NCI-H526 (cell line): ENCODE results near the gene LSM4.

ENCODE experiments used
- DNase-seq, 2 experiments: peaks; one replicate each; lab custom pipeline; 2025; lab: John Stamatoyannopoulos, UW

Gene LSM4

DNA sequence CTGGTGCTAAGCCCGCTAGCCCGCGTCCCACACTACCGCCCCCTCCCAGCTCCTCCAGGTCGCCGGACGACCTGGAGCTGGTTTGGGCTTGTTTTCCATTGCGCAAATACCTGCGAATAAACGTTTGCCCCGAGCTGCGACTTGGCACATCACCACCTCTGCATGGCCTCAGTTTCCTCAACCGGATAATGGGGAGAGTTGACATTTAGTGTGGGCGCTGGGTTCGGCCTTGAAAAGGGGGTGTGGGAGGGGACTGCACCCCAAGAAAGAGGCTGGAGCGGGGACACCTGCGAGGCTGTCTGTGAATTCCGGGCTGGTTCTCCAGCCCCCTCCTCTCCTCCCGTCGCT is 30.4 kb downstream of the LSM4 start:
- peak in 1 of 2 experiments; percentile 50 for DNase-seq

- DNase-seq, result peak; percentile 18 to 57
Observed at GRCh38 chr19:18291590-18292461, 31.1 kb downstream of the LSM4 start.

DNA sequence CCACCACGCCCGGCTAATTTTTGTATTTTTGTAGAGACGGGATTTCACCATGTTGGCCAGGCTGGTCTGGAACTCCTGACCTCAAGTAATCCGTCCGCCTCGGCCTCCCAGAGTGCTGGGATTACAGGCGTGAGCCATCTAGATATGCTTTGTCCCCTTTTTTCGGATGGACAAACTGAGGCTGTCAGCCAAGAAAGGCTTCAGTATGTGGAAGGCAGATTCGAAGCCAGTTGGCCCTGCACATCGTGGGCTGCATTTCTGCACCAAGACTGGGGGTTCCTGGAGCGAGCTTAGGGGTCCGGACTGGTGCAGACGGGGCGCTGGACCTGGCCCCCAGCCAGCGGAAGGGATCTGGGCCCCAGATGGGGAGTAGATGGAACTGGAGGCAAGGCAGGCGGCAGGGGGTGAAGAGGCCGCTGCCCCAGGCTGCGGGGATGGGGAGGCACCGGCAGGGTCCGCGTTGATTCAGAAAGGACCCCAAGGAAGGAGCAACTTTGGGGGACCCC is 31.8 kb downstream of the LSM4 start:
- no peak for DNase-seq

DNA sequence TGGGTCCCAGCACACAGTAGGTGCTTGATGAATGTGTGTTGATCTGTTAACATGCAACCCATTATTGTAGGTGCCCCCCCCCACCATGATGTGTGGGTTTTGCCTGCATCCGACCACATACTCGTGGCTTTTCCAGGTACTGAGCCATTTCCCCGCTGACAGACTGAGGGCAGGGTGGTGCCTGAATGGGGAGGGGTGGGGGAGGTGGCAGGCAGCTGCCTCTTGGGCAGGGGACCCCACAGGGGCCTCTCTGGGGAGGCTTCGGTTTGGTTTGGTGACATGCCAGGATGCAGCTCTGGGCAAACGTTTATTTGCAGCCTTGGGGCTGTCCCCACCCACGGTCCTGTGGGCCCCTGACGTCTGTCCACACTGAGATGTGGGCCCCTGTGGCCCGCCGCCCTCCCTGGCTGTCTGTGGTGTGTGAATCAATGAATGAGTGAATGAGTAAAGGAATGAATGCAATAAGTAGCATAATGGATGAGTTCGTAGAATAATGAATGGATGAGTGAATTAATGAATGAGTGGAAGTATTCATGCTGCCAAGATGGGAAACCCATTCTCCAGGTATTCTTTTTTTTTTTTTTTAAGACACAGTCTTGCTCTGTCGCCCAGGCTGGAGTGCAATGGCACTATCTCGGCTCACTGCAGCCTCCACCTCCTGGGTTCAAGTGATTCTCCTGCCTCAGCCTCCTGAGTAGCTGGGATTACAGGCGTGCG is 32.4 kb downstream of the LSM4 start:
- no peak for DNase-seq

DNA sequence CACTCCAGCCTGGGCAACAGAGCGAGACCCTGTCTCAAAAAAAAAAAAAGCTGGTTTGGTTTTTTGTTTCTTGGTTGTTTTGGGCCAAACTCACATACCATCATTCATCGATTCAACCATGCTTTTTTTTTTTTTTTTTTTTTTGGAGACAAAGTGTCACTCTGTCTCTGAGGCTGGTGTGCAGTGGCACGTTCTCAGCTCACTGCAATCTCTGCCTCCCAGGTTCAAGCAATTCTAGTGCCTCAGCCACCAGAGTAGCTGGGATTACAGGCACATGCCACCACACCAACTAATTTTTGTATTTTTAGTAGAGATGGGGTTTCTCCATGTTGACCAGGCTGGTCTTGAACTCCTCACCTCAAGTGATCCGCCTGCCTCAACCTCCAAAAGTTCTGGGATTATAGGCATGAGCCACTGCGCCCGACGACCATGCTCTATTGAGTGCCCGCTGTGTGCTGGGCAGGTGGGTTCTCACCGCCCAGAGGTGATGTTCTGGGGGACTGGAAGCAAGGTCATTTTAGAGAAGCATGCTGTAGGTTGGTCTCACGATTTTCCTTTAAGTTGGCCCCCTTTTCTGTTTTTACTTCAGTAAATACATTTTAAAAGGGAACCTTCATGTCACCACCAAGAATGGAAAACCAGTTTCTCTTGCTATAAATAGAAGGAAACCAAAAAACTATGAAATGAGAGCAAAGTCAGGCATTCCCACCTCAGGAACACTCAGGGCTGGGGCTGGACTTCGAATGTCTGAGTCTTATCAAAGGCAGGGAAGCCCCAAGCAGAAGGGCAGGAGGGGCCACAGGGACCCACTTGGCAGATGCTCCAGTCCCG is 33.2 kb downstream of the LSM4 start:
- DNase-seq, result no peak

DNA sequence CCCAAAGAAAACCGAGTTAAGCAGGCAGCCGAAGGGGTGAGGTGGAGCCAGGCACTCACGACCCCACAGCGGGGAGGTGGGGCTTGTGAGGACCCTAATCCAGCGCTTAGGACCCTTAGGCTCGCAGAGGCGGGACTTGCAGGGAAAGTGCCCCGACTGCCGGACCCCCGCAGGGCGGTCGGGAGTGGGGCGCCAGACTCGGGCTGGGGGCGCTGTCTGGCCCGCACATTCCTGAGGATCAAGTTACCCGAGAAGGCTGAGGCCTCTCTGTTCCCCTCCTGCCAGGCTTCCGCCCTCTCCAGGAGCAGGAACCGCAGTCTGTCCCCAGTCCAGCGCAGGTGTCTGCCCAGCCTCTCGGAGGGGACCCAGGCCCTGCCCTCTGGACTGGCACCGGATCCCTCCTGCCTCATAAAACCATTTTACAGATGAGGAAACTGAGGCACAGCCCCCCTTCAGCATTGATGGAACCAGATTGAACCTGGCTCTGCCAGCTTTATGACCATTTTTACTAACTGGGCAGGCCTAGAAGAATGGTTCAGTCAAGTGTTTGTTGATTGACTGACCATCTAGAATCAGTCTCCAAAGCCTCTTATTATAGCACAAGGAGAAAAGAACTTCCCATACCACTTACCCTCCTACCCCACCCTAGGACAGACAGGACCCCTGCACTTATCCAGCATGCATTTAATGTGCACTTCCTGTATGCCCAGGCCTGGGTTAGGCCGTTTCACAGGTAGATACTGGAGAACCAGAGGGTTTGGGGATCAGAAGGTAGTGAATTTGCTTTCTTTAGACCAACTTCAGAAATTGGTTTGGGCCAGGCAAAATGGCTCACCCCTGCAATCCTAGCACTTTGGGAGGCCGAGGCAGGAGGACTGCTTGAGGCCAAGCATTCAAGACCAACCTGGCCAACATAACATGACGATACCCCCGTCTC is 34.8 kb downstream of the LSM4 start:
- DNase-seq, result no peak

DNA sequence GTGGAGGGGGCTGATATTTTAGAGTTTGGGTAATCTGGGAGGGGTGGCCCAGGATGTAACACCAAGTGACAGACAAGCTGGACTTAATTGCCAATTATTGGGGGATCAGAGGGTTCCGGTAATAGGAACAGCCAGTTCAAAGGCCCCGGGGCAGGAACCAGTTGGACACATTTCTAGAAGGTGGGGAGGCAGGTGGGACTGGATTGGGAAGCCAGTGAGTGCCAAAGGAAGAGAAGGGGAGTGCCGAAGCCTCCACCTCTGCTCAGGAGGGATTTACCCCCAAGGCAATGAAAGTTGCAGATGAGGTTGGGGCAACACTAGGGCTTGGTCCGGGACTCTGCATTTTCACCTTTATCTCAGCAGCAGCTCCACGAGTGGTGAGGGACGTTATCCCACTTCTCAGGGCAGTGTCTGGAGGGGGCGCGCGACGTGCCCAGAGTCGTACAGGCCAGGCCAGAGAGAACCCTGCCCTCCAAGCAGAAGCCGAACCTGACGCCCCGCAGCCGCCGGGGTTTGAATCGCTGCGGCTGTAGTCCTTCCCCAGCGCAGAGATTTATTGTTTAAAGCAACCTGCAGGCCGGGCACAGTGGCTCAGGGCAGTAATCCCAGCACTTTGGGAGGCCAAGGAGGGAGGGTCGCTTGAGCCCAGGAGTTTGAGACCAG is 35.8 kb downstream of the LSM4 start:
- no peak for DNase-seq

- no peak for DNase-seq
Observed at GRCh38 chr19:18284712-18285360, 38.0 kb downstream of the LSM4 start.

- no peak for DNase-seq
Observed at GRCh38 chr19:18283338-18283737, 39.5 kb downstream of the LSM4 start.

DNA sequence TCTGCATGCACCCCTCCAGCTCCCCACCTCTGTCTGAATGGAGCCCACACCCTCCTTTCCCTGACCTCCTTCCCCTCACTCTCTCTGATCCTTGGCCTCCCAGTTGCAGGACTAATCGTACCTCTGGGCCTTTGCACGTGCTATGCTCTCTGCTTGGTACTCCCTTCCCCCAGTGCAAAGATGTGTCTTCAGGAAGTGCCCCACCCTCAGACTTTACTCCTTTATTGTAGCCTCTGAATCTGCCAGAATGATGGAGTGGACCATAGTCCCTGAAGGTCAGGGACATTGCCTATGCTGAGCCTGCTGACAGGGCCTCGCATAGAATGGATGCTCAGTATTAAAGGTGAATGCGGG is 40.1 kb downstream of the LSM4 start:
- no peak for DNase-seq

- peak; percentile 35 to 41 for DNase-seq
Observed at GRCh38 chr19:18282021-18282787, 40.7 kb downstream of the LSM4 start.

- peak; percentile 59 to 93 for DNase-seq
Observed at GRCh38 chr19:18281082-18282020, 41.5 kb downstream of the LSM4 start, which contains the start of gene JUND. JUND (minus strand) TSS chr19:18281622; CDS start chr19:18281484, 138 bp downstream.

GRCh38 chr19:18280247-18281081 is 42.4 kb downstream of the LSM4 start:
- DNase-seq, result peak in 1 of 2 experiments; percentile 72

GRCh38 chr19:18279516-18280246 is 43.2 kb downstream of the LSM4 start:
- DNase-seq, result peak; percentile 80 to 94

GRCh38 chr19:18279266-18279515 is 43.7 kb downstream of the LSM4 start:
- DNase-seq, result no peak

DNA sequence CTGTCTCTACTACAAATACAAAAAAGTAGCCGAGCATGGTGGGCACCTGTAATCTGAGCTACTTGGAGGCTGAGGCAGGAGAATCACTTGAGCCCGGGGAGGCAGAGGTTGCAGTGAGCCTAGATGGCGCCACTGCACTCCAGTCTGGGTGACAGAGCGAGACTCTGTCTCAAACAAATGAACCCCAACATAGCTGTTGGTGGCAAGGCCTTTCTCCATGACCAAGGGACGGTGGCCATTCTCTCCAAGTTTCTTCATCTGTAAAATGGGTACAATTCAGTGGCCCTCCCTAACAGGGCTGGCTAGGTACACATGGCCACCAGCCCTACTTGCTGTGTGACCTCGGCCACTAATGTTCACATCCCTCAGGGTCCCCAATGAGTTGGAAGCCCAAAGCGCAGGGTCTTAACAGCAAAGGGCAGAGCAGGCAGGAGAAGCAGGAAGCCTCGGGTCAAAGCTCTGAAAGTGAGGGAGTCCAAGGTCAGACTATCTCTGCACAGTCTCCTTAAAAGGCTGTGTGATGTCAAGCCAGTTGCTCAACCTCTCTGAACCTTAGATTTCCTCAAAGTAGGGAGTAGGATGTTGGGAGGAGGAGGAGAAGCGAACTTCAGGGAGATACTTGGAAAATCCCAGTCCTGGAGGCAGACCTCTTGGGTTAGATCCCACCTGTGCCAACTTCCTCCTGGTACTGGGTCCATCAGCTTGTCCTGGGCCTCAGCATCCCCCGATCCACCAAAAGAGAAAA is 44.2 kb downstream of the LSM4 start:
- no peak for DNase-seq
